Stimulated activated naive CD8-positive, alpha-beta T cell treated with anti-CD3 and anti-CD28 coated beads, Interleukin-15, Interleukin-2, amounts not matched to agents 100 U/mL and 50 U/mL, for 24 hours (primary cell): Measurements from ENCODE around the gene ZC3H7B.
A peak's percentile ranks its signal among the peaks of the same experiment; 100 is the strongest.

ENCODE experiments used
- ATAC-seq: fragments of 150-1000 bp; cut with Tn5 transposase; one replicate; pipeline ENCODE4 v1.10.0; 2021
- DNase-seq: peaks from one replicate; pipeline ENCODE4 v3.0.0; 2021

The ZC3H7B gene

DNA sequence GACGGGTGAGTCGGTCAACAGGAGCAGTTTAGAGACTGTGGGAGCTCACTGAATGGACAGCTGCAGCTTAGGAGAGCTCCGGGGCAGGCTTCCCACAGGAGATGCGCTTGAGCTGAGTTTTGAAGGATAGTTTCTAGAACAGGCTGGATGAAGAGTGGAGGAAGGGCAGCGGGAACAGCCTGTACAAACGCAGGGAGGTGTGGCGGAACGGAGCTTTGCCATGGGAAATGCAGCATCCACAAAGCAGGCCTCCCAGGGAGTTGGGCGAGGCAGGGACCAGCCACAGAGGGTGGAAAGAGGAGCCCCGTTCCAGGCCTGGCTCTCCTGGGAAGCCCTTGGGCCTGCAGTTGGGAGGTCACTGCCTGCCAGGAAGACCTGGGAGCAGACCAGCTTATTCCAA is 53.7 kb downstream of the ZC3H7B start:
- ATAC-seq (no peak), DNase-seq (no peak)

DNA sequence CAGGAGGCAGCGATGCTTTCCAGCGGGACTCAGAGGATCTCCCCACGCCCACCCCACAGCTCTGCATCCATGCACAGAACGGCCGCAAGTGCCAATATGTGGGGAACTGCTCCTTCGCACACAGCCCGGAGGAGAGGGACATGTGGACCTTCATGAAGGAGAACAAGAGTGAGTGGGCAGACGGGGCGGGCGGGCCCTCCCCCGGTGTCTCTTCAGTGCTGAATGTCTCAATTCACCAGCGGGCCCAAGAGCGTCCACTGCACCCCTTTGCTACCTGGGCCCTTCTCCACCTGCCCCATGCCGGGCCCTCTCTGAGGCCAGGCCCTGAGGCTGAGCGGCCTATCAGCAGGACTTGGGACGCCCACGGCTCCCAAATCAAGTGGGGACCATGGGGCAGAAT is 54.6 kb downstream of the ZC3H7B start:
- no peak for ATAC-seq
- DNase-seq, result no peak

DNA sequence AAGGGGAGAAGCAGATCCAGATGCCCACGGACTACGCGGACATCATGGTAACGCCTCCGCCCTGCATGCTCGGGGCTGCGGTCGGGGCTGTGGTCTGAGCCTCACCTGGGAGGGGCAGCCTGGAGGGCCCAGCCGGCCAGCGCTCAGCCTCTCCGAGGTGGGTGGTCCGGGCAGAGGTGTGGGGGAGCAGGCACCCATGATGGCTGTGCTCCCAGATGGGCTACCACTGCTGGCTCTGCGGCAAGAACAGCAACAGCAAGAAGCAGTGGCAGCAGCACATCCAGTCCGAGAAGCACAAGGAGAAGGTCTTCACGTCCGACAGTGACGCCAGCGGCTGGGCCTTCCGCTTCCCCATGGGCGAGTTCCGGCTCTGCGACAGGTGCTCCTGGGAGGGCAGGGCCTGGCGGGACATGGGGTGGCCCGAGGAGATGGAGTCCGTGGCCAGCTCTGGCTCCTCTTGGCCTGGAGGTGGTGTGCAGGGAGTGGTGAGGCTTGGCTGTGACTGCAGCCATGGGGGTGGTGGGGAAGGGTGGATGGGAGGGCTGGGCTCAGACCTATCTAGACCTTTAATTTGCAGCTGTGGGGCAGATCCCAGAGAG is 55.2 kb downstream of the ZC3H7B start:
- DNase-seq (no peak), ATAC-seq (no peak)

DNA sequence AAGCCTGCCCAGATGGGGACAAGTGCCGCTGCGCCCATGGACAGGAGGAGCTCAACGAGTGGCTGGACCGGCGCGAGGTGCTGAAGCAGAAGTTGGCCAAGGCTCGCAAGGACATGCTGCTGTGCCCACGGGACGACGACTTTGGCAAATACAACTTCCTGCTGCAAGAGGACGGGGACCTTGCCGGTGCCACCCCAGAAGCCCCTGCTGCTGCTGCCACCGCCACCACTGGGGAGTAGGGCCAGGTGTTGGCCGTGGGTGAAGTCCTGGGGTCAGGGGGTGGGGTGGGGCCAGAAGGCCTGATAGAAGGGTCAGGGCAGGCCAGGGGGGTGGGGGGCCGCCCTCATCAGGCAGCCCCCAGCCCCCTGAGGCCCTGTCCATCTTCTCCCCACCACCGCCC is 55.9 kb downstream of the ZC3H7B start:
- ATAC-seq (no peak), DNase-seq (no peak)

DNA sequence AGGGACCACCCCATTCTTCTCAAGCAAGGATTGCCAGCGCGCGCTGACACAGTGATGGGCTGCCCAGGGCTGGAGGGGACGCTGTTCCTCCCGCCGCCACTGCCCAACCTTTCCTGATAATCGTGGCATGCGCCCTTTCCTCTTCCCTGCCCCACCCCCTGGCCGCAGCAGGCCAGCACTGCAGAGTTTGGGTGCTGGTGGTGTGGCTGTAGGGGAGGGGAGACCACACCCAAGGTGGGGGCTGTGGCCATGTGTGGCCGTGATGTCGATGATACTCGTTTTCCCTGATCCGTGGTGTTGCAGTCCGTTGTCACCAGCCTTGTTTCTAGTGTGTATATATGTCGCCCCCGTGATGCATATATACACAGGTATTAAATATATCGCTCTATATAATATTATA is 57.6 kb downstream of the ZC3H7B start:
- ATAC-seq, result no peak
- no peak for DNase-seq

DNA sequence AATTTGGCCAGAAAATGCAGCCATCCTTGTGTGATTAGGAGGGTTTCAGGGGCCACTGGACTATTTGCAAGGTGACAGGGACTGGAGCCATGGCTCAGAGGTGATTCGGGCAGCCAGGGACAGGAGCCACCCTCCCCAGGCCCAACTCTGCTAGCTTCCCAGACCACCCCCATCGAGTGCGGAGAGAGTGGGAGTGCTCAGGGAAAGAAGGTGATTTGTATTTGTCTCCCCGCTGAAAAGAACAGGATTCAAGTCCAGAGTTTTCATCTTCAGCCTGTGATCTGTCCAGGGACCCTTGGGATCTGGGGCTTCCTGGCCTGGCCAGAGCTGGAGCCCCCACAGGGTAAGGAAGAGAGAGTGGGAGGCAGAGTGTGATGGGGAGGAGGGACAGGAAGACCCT is 58.1 kb downstream of the ZC3H7B start:
- ATAC-seq, result no peak
- DNase-seq, result no peak

DNA sequence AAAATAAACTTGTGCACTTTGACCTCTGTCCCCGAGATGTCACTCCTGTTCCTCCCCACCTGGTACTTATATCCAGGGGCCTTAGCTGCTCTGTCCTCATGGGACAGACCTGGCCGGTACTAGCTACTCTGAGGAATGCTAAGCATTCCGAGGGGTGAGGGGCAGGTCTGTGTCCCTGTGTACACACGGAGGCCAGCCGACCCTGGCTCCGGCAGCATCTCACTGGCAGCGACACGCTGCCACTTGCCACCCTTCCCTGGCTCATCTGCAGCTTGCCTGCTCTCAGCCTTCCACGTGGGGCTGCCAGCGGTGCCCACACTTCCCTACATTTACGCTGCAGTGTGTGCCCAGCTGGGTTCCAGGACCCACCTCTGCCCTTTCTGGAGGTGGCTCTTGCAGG is 58.8 kb downstream of the ZC3H7B start:
- no peak for DNase-seq
- no peak for ATAC-seq

DNA sequence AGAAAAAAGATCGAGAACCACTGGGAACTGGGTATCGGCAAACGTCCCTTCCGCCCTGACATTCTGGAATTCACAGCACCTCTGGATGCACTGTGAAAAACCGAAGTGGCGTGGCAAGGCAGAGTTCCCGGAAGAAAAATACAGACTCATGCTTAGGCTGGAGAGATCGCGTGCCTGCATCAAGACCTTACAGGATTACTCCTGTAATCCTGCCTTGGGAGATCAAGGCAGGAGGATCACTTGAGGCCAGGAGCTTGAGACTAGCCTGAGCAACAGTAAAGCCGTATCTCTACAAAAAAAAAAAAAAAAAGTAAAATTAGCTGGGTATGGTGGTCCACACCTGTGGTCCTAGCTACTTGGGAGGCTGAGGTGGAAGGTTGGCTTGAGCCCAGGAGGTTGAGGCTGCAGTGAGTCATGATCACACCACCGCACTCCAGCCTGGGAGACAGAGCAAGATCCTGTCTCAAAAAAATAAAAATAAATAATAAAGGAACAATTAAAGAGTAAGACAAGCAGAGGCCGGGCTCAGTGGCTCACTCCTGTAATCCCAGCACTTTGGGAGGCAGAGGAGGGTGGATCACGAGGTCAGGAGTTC is 60.5 kb downstream of the ZC3H7B start:
- no peak for DNase-seq
- no peak for ATAC-seq

DNA sequence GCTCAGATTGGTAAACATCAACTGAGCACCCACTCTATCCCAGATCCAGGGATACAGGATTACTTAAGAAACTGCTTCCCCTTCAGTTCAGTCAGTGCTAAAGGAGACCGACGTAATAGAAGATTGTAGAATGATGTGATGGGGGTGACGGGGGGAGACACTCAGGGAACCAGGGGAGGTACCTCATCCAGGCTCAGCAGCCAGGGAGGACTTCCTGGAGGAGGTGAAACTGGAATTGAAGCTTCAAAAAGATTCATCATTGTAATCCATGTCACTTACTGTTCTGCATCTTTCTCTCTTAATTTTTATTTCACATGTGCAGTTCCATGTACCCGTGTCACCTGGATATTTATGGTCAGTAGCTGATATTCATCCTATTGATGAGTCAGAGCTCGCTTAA is 61.3 kb downstream of the ZC3H7B start:
- no peak for DNase-seq
- ATAC-seq, result no peak

DNA sequence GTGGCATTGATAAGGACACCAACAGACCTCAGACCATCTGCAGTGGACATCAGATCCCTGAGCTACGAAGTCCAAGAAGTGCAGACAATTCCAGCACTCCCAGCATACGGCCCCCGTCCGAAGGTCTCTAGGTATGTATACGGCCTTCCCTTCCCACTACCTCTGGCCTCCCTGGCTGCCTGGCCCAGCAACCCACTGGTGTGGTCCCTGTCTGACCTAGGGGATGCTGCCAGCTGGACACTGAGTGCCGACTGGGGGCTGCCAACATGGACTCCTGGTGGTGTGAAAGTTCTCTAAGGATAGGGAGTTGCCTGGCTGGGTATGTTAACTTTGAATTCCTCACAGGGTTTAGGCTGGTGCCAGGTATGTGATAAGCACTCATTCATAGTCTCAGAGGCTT is 62.9 kb downstream of the ZC3H7B start:
- no peak for DNase-seq
- ATAC-seq, result no peak

DNA sequence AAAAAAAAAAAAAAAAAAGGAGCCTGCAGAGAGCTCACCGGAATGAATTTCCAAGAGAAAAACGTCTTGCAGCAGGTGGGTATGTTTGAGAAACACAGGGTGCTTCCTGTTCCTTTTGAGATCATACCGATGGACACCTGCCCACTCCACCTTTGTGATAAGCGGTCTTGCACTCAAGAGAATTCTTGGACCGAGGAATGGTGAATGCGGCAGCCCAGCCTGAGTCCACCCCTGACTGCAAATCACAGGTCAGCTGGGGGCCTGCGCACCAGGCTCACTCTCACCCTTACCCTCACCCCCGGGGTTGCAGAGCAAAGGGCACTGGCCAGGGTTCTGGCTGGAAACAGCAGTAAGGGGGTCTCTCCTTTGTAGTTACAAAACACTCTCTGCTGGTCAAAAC is 63.6 kb downstream of the ZC3H7B start:
- DNase-seq, result no peak
- no peak for ATAC-seq

DNA sequence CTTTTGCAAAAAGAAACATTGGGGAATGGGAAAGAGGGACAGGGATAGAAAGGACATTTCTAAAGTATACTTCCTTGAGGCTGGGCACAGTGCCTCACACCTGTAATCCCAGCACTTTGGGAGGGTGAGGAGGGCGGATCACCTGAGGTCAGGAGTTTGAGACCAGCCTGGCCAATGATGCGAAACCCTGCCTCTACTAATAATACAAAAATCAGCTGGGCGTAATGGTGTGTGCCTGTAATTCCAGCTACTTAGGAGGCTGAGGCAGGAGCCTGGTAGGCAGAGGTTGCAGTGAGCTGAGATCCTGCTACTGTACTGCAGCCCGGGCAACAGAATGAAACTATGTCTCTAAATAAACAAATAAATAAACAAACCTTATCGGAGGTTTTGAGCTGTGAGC is 64.1 kb downstream of the ZC3H7B start:
- ATAC-seq, result no peak
- DNase-seq, result no peak

DNA sequence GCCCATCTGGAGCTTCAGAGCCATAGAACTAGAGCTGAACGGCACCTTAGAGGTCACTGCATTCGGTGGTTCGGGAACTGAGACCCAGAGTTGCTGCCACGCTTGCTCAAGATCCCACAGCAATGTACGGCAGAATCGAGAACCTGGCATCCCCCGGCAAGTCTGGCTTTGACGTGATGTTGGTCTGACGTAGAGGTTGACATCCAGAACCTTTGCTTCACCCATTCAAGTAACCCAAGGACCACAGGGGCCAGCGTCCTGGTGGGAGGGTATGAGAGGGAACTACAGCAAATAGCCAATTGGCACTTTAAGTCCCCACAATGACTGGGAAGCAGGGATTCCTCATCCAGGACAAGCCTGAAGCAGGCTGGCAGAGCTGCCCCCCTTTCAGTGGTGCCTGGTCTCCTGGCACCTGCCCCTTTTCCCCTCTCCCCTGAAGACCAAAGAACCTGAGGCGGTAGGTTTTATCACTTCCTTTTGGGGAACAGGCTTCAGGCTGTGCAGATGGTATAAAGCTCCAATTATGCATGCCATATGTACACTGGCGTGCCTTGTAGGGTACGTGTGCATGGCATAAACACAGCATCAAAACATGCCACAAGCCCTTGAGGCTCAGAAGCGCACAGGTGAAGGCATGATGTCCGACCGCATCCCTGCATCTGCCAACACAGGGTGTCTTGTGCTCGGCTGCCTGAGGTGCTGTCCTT is 65.2 kb downstream of the ZC3H7B start:
- DNase-seq, result no peak
- ATAC-seq, result no peak

DNA sequence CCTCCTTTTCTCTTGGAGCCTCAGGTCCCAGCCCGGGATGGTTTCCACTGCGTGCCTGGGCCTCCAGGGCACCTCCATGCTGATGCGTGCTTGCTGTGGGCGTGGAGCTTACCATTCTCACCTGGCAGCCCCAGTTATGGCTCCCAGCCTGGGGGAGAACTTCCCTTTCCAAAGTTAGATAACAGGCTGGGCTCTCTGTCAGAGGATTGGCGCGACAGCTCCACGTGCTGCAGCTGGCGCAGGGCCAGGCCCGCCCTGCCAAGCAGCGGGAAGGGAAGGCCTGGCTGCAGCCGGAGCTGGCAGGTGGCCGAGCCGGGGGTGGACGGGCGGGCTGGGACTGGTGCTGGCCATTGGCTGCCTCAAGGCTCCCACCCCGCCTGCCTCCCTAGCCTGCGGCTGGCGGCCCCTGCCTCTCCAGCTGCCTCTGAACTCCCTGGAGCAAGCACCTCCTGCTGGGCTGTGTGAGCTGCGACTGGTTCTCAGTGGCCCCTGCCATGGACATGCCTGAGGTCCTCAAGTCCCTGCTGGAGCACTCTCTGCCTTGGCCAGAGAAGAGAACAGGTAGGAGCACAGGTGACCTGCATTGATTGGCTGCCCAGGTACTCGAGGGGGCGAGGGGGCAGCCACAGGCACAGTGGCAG is 65.8 kb downstream of the ZC3H7B start:
- peak; percentile 20 for DNase-seq

DNA sequence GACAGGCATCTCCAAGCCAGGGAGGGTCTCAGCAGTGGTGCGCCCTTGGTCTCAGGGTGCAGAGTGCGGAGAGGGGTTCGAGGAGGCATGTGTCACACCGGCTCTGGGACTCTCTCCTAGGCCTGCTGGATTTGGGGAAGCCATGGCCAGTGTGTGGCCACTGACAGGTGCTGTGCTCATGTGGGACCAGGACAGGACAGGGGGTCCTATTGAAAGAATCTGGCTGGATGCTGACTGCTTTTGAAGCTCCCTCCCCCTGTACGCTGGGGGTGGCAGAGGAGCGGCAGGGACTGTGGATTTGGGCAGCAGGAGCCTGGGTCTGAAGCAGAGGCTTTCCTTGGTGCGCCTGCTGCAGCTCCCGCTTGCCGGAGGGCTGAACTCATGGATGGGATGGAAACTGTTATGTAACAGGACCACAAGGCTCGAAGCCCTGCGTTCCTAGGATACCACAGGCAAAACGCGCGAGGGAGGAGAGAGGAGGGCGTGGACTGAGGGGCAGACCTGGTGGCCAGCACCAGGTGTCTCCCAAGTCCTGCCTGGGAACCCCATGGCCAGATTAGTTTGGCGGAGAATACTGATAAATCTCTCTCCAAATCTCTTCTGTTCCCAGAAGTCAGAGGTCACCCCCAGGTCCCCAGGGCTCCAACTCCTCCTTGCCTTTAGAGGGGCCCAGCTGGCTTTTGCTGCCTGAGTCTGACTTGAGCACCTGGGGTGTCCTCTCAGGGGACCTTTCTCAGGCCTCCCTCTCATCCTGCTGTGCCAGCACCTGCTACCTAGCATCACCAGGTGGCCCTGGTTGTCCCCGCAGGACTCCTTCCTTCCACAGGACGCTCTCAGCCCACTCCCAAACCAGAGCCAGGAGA is 66.6 kb downstream of the ZC3H7B start:
- no peak for ATAC-seq
- no peak for DNase-seq

More for the DNA sequence above, 65.8 kb downstream of the ZC3H7B start:
- peak; percentile 22 for ATAC-seq

DNA sequence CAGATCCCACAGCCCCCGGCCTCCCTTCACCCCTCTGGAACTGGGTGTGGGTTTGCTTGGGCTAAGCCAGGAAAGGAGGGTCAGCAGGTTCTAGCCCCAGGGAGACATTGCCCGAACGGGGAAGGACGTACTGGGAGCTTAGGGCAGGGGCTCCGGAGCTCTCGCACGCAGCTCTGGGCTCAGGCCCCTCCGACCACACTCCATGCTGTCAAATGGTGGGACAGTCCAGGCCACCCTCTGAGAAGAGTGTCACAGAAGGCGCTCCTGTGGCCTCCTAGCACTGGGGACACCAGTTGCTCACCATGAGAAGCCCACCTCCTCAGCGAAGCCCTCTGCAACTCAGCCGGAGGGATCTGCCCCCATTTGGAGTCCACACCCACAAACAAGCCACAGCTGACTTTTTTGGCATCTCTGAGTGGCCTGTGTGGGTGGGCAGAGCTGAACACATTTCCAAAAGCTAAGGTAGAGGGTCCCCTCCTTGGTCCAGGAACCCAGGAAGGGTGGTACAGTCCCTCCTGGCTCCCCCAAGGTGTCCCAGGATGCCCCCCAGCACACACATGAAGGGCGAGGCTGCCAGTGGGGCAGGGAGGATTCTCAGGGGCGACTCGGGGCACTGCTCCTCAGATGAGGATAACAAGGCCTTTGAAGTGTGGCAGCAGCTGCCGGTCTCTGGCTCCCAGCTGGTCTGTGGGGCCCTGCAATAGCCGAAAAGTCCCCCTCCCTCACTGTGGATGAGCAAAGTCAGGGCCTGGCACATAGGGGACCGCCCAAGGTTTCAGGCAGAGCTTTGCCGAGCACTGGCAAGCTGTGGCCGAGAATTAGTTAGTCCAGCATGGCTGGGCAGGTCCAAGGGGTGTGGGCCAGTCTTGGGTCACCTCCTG is 67.5 kb downstream of the ZC3H7B start:
- no peak for DNase-seq
- ATAC-seq, result no peak

DNA sequence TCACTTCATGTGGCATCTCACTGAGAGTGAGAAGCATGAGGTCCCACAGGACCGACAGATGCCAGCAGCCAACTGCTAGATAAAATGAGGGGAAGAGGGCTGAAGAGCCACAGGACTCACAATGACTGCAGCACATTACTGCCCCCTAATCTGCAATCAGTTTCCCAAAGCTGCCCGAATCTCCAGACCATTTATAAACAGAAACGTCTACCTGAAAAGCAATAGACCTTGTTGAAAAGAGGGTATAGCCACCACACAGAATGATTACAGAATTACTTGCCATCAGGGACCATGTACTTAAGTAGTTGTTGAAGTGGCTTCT is 68.1 kb downstream of the ZC3H7B start:
- DNase-seq, result no peak
- no peak for ATAC-seq

DNA sequence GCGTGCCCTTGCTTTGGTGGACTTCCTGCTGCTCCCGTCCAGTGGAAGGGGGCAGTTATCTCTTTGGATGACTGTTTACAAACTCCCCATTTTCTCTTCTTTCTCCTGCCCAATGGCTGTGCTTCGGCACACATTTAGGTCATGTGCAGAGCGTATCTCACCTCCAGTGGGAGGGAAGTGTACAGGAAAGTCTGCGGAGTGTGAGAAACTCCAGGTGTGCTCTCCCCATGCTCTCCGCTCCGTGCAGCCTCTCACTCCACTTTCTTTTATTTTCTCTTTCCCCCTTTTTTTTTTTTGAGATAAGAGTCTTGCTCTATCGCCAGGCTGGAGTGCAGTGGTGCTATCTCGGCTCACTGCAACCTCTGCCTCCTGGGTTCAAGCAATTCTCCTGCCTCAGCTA is 68.5 kb downstream of the ZC3H7B start:
- DNase-seq (no peak), ATAC-seq (no peak)

DNA sequence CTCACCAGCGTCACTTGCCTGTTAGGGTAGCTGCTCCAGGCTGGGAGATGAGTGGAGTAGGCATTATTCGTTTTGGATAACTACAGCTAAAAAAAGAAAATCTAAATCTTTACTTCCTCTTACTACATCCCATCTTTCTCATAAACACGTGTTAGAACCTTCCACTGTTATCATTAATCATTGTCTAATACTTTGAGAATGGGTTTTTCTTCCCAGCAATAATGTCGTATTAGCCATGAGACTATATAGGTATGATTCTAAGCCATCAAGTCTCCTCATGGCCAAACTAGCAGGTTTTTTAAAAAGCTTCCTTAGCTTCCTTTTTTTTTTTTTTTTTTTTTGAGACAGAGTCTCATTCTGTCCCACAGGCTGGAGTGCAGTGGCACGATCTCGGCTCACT is 76.5 kb downstream of the ZC3H7B start:
- DNase-seq (no peak), ATAC-seq (no peak)

DNA sequence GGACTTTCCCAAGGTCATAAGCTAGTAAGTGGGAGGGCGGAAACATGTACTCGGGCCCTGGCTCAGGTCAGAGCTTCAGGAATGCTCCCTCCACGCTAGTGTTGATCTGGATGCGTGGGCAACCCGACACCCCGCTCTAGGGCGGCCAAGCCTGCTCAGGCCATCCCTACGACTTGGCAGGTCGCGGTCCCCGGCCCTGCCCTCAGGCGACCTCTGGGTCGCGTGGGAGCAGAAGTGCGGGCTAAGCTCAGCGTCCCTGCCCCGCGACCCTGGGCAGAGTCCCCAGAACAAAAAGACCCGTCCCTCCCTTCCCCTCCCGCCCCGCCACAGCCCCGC is 79.6 kb downstream of the ZC3H7B start:
- no peak for ATAC-seq
- DNase-seq, result no peak

DNA sequence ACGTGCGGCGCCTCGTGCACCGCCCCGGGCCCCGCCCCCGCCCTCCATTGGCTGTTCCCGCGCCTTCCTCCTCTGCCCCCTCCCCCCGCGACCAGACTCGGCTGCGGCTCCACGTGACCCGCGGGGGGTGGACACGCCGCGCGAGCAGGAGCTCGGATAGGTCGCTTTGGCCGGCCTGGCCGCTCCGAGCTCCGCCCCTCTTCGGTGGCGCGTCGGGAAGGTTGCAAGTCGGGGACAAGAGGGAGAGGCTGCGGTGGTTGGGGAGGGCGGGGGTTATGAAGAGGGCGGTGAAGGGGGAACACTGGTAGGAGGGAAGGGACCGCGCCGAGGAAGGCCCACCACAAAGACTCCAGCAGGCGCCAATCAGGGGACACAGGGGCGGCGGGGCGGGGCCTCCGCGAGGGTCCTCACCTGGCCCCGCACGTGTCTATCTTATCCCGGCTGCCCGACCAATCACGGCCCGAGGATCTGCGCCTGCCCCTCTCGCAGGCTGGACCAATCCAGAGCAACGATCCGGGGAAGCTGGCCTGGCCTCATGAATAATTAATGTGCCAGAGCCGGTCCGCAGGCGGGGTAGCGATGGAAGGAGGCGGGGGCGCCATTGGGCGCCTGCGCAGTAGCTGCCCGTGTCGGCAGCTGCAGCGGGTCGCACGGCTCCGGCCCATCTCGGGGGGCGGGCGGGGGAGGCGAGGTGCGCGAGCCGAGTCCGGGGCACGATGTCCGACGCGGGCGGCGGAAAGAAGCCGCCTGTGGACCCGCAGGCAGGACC is 80.2 kb downstream of the ZC3H7B start, which contains the start of gene TEF:
Gene TEF, plus strand, starts transcription at position 614 of the 769 bp plus-strand sequence. Its CDS starts 103 bp downstream, at position 717.
- DNase-seq (peak; percentile 97), ATAC-seq (peak; percentile 94)
